OCI-LY7 (cell line): ENCODE measurements around the gene STRADA. TPM values are rescaled to one million over a fixed set of nuclear protein-coding genes. Genes with fewer than 3 reads are reported as not detected.

ENCODE experiments used
- BruUV-seq: library from RNA; stranded (reverse); fragments of 400-500 nt; replicated peaks from 2 replicates; lab custom pipeline; 2021; lab: Mats Ljungman, UMichigan
- CTCF ChIA-PET: fragments of 300-600 bp; sonication (Branson Sonifier 250); formaldehyde crosslinking; loops from one replicate; lab custom pipeline; 2022; ENCODE audit warnings: antibody characterized with exemption; ENCODE audit not compliant: unreplicated experiment; lab: Charles Lee
- POLR2A ChIA-PET: fragments of 300-600 bp; sonication (Branson Sonifier 250); formaldehyde crosslinking; loops from one replicate; lab custom pipeline; 2022; ENCODE audit warnings: antibody characterized with exemption; lab: Charles Lee
- DNase-seq: peaks from one replicate; pipeline ENCODE4 v3.0.0-alpha.2; 2015; ENCODE audit warnings: low spot score
- H2AFZ ChIP-seq: fragments of 200-600 bp; sonication (generic), shearing (Covaris generic); 2 replicates; pipeline ENCODE4 v1.6.1; 2014; ENCODE audit warnings: mild to moderate bottlenecking, antibody characterized with exemption, low read length, moderate library complexity
- H3K27ac ChIP-seq: fragments of 200-600 bp; sonication (generic); 2 replicates; pipeline ENCODE4 v1.5.1; 2014; ENCODE audit warnings: mixed run types, low read depth, mild to moderate bottlenecking, moderate library complexity, low read length, inconsistent platforms; ENCODE audit not compliant: poor library complexity, severe bottlenecking
- H3K36me3 ChIP-seq: fragments of 200-600 bp; sonication (generic); 2 replicates; pipeline ENCODE4 v1.6.1; 2014; ENCODE audit warnings: mild to moderate bottlenecking, antibody characterized with exemption, low read length, moderate library complexity, mixed read lengths; ENCODE audit not compliant: insufficient read depth
- H3K4me1 ChIP-seq: fragments of 200-600 bp; sonication (generic); 2 replicates; pipeline ENCODE4 v1.5.1; 2014; ENCODE audit warnings: mild to moderate bottlenecking, low read length; ENCODE audit not compliant: insufficient read depth, poor library complexity, severe bottlenecking
- H3K4me2 ChIP-seq: fragments of 200-600 bp; sonication (generic); 2 replicates; pipeline ENCODE4 v1.6.1; 2014; ENCODE audit warnings: mild to moderate bottlenecking, low read length
- H3K4me3 ChIP-seq: fragments of 200-600 bp; sonication (generic); 2 replicates; pipeline ENCODE4 v1.5.1; 2014; ENCODE audit warnings: mild to moderate bottlenecking, low read depth, low read length; ENCODE audit not compliant: poor library complexity, severe bottlenecking
- H3K79me2 ChIP-seq: fragments of 200-600 bp; sonication (generic); 2 replicates; pipeline ENCODE4 v1.6.1; 2016; ENCODE audit warnings: low read depth, mild to moderate bottlenecking, low read length, moderate library complexity, mixed read lengths; ENCODE audit not compliant: insufficient read depth
- H3K9me2 ChIP-seq: fragments of 200-600 bp; sonication (generic); 2 replicates; pipeline ENCODE4 v1.6.1; 2016; ENCODE audit warnings: mild to moderate bottlenecking, low read length, mixed read lengths; ENCODE audit not compliant: insufficient read depth
- H3K9me3 ChIP-seq: fragments of 200-600 bp; sonication (generic); 2 replicates; pipeline ENCODE4 v1.6.1; 2014; ENCODE audit warnings: mild to moderate bottlenecking, mixed run types, low read length, mixed read lengths
- H4K20me1 ChIP-seq: fragments of 200-600 bp; sonication (generic); 2 replicates; pipeline ENCODE4 v1.6.1; 2014; ENCODE audit warnings: mild to moderate bottlenecking, antibody characterized with exemption, low read length, moderate library complexity, mixed read lengths; ENCODE audit not compliant: insufficient read depth
- EZH2phosphoT487 ChIP-seq: fragments of 200-600 bp; sonication (generic); IDR thresholded peaks from 2 replicates; pipeline ENCODE4 v1.6.1; 2018; ENCODE audit warnings: low read depth, borderline replicate concordance, mild to moderate bottlenecking, mixed run types, antibody characterized with exemption, low read length, moderate library complexity, mixed read lengths
- intact Hi-C: fragments of 100-400 bp; cut with micrococcal nuclease; formaldehyde crosslinking; loops from one replicate; pipeline ENCODE4 v1.10.0; 2022; ENCODE audit not compliant: unreplicated experiment
- total RNA-seq, 2 experiments: library from RNA; depleted of rRNA in 1 of 2; stranded (reverse); fragments of >200 nt in 1 of 2; shearing (Covaris generic) in 1 of 2; gene quantifications; 2 replicates each; pipeline ENCODE4 v1.2.3, GENCODE V29; 2014 to 2022
- TF ChIP-seq, protein P1 (sequence below): fragments of 200-600 bp; sonication (generic); conservative IDR thresholded peaks from 2 replicates; pipeline ENCODE4 v1.5.1; 2014; ENCODE audit warnings: mild to moderate bottlenecking, antibody characterized with exemption, low read length, moderate library complexity, mixed read lengths

Gene STRADA
- total RNA-seq, 2 experiments from 2014 or later: 31.9 to 68.0 TPM

DNA sequence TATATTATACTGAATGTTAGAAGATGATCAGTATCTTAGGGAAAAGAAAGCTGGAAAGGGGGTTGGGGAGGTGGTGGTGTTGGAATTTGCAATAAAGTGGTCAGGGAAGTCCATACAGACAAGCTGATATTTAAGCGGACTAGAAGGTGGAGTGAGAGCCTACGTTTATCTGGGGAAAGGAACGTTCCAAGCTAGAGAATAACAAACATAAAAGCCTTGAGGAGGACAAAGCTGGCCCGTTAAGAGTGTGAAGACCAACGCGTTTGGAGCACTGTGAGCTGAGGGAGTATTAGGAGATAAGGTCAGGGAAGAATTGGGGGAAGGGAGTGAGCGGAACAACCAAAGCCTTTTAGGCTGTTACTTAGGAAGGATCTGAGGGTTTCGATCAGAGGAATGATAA is 33.8 kb upstream of the STRADA start:
- ChIA-PET POLR2A (interaction anchor here (0.8 to 2.0 kb wide), 6 partner anchors 8 to 77 kb away, joined by 3 to 5 read pairs (median 4); no protein-coding TSS in a partner anchor), CTCF (no interaction called here)
- intact Hi-C loops: loop anchor here (10.0 kb wide), 2 partner anchors 151 to 221 kb away; partner anchors contain the start of genes DCAF7 and MAP3K3
- H3K4me3 ChIP-seq: peak overlapping the region; percentile 90
- H3K4me2 ChIP-seq: peak overlapping the region; percentile 80
- no peaks in the 10 kb centered on the region for H3K9me3 ChIP-seq
- no peak for TF ChIP-seq EZH2phosphoT487
- TF ChIP-seq, protein P1, sequence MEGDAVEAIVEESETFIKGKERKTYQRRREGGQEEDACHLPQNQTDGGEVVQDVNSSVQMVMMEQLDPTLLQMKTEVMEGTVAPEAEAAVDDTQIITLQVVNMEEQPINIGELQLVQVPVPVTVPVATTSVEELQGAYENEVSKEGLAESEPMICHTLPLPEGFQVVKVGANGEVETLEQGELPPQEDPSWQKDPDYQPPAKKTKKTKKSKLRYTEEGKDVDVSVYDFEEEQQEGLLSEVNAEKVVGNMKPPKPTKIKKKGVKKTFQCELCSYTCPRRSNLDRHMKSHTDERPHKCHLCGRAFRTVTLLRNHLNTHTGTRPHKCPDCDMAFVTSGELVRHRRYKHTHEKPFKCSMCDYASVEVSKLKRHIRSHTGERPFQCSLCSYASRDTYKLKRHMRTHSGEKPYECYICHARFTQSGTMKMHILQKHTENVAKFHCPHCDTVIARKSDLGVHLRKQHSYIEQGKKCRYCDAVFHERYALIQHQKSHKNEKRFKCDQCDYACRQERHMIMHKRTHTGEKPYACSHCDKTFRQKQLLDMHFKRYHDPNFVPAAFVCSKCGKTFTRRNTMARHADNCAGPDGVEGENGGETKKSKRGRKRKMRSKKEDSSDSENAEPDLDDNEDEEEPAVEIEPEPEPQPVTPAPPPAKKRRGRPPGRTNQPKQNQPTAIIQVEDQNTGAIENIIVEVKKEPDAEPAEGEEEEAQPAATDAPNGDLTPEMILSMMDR: no peak
- H3K9me2 ChIP-seq: no peaks in the 10 kb centered on the region
- H4K20me1 ChIP-seq: peaks cover 39% of the 10 kb centered on the region
- peaks cover 92% of the 10 kb centered on the region for H3K79me2 ChIP-seq
- no TSS peak for BruUV-seq
- no peak overlapping the region for H2AFZ ChIP-seq
- H3K4me1 ChIP-seq: peaks cover 28% of the 10 kb centered on the region
- no peak for DNase-seq
- peaks cover 72% of the 10 kb centered on the region for H3K36me3 ChIP-seq
- peak overlapping the region; percentile 93 for H3K27ac ChIP-seq

DNA sequence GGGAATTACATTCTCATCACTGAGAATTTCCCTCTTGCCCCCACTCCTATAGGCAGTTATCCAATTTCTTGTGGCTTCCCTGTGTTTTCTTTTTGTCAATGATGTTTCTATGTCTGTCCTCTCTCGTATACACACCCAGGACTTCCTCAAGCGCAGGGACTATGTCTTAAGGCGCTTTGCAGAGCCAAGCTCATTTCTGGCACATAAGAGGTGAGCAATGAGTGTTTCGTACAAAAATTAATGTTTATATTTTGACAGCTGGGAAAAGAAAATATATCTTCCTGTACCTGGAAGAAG is 33.3 kb upstream of the STRADA start:
- peaks cover 73% of the 10 kb centered on the region for H3K36me3 ChIP-seq
- peaks cover 35% of the 10 kb centered on the region for H4K20me1 ChIP-seq
- peak; percentile 49 for DNase-seq
- peak overlapping the region; percentile 90 for H3K4me3 ChIP-seq
- ChIA-PET POLR2A (interaction anchor here (0.8 to 2.0 kb wide), 5 partner anchors 8 to 76 kb away, joined by 3 to 5 read pairs (median 4); no protein-coding TSS in a partner anchor), CTCF (no interaction called here)
- H3K9me2 ChIP-seq: no peaks in the 10 kb centered on the region
- intact Hi-C loops: loop anchor here (10.0 kb wide), 2 partner anchors 150 to 220 kb away; partner anchors contain the start of genes DCAF7 and MAP3K3
- TF ChIP-seq EZH2phosphoT487: no peak
- TF ChIP-seq, protein P1: no peak
- H3K79me2 ChIP-seq: peaks cover 92% of the 10 kb centered on the region
- H3K27ac ChIP-seq: peak overlapping the region; percentile 93
- peaks cover 31% of the 10 kb centered on the region for H3K4me1 ChIP-seq
- no peaks in the 10 kb centered on the region for H3K9me3 ChIP-seq
- peak overlapping the region; percentile 80 for H3K4me2 ChIP-seq
- H2AFZ ChIP-seq: no peak overlapping the region
- BruUV-seq: no TSS peak
